ENCODE data around the gene PPP2R3B.

The PPP2R3B gene

GRCh38 chrX:369563-370101 is 17.1 kb downstream of the PPP2R3B start:
- no peak for DNase-seq

- no peak for DNase-seq
These were observed 17.7 kb downstream of the PPP2R3B start for GRCh38 chrX:368811-369562.

GRCh38 chrX:367866-368265 is 18.8 kb downstream of the PPP2R3B start:
- DNase-seq: no peak

- DNase-seq: no peak
These were observed 19.4 kb downstream of the PPP2R3B start for GRCh38 chrX:367349-367748.

GRCh38 chrX:363621-364375 is 22.9 kb downstream of the PPP2R3B start:
- no peak for DNase-seq

GRCh38 chrX:362937-363620 is 23.6 kb downstream of the PPP2R3B start:
- no peak for DNase-seq

GRCh38 chrX:362351-362750 is 24.4 kb downstream of the PPP2R3B start:
- DNase-seq: no peak

GRCh38 chrX:361231-362145 is 25.2 kb downstream of the PPP2R3B start:
- no peak for DNase-seq

GRCh38 chrX:360496-361150 is 26.1 kb downstream of the PPP2R3B start:
- no peak for DNase-seq

GRCh38 chrX:358651-359143 is 28.0 kb downstream of the PPP2R3B start:
- DNase-seq: no peak

- DNase-seq: no peak
These were observed 28.8 kb downstream of the PPP2R3B start for GRCh38 chrX:357693-358471.

- no peak for DNase-seq
These were observed 29.5 kb downstream of the PPP2R3B start for GRCh38 chrX:357035-357692.

- DNase-seq: no peak
These were observed 30.2 kb downstream of the PPP2R3B start for GRCh38 chrX:356385-357034.

GRCh38 chrX:355329-356050 is 31.2 kb downstream of the PPP2R3B start:
- DNase-seq: no peak

- no peak for DNase-seq
These were observed 32.9 kb downstream of the PPP2R3B start for GRCh38 chrX:353566-354535.

- DNase-seq: no peak
These were observed 34.0 kb downstream of the PPP2R3B start for GRCh38 chrX:352582-353314.

GRCh38 chrX:352181-352580 is 34.5 kb downstream of the PPP2R3B start:
- no peak for DNase-seq

Measured in NCI-H2029 treated with DMSO at 0.1 percent for 48 hours (cell line).